ENCODE data around the gene PDS5A. TPM values are rescaled to one million over a fixed set of nuclear protein-coding genes. Genes with fewer than 3 reads are reported as not detected.
A peak's percentile ranks its signal among the peaks of the same experiment; 100 is the strongest.
"Not testable (repeated sequence)": the region's sequence is repeated elsewhere in the genome, so short reads cannot be mapped to it uniquely, and the experiment has no call there.

The PDS5A gene
- total RNA-seq, 1 donor from 2014 or later = 132 TPM

GRCh38 chr4:39998659-39999345 is 21.1 kb upstream of the PDS5A start:
- H3K27ac ChIP-seq = no peak overlapping the region
- Mint-ChIP-seq H3K4me3 (no peak overlapping the region), H3K36me3 (no peaks in the 10 kb centered on the region), H3K9me3 (no peaks in the 10 kb centered on the region), H3K4me1 (no peaks in the 10 kb centered on the region), H3K27me3 (ENCODE audit: insufficient read depth, low read depth) (peaks cover 5% of the 10 kb centered on the region), H3K27ac (no peak overlapping the region)
- no peak for TF ChIP-seq CTCF (IDR thresholded peaks at IDR 0.05)
- no peak for TF ChIP-seq EZH2 (IDR thresholded peaks at IDR 0.05)
- no peak for TF ChIP-seq EZH2phosphoT487 (IDR thresholded peaks at IDR 0.05)
- H3K4me1 ChIP-seq = no peaks in the 10 kb centered on the region
- H4K20me1 ChIP-seq (ENCODE audit: low read depth) = no peaks in the 10 kb centered on the region
- no peak overlapping the region for H3K4me2 ChIP-seq
- H3F3A ChIP-seq (ENCODE audit: low read depth) = peaks cover 7% of the 10 kb centered on the region
- H3K27me3 ChIP-seq = no peaks in the 10 kb centered on the region
- no peaks in the 10 kb centered on the region for H3K36me3 ChIP-seq
- no peak overlapping the region for H3K9ac ChIP-seq
- H3K79me2 ChIP-seq (ENCODE audit: low read depth) = no peaks in the 10 kb centered on the region
- H3K9me3 ChIP-seq (ENCODE audit: low read depth) = no peaks in the 10 kb centered on the region
- H3K4me3 ChIP-seq = no peak overlapping the region
- DNase-seq (ENCODE audit: low spot score) = peak; percentile 21
- no peak overlapping the region for H2AFZ ChIP-seq (replicated peaks)

GRCh38 chr4:39996811-39997210 is 19.1 kb upstream of the PDS5A start:
- Mint-ChIP-seq H3K9me3 (no peaks in the 10 kb centered on the region), H3K4me3 (no peak overlapping the region), H3K4me1 (no peaks in the 10 kb centered on the region), H3K36me3 (no peaks in the 10 kb centered on the region), H3K27me3 (ENCODE audit: insufficient read depth, low read depth) (peaks cover 4% of the 10 kb centered on the region), H3K27ac (no peak overlapping the region)
- no peak for DNase-seq (ENCODE audit: low spot score)
- no peaks in the 10 kb centered on the region for H3K4me1 ChIP-seq
- no peaks in the 10 kb centered on the region for H4K20me1 ChIP-seq (ENCODE audit: low read depth)
- peaks cover 7% of the 10 kb centered on the region for H3F3A ChIP-seq (ENCODE audit: low read depth)
- H3K36me3 ChIP-seq = no peaks in the 10 kb centered on the region
- H3K9me3 ChIP-seq (ENCODE audit: low read depth) = no peaks in the 10 kb centered on the region
- TF ChIP-seq CTCF (IDR thresholded peaks at IDR 0.05) (no peak), EZH2phosphoT487 (IDR thresholded peaks at IDR 0.05) (no peak), EZH2 (IDR thresholded peaks at IDR 0.05) (no peak)
- no peak overlapping the region for H3K4me3 ChIP-seq
- H3K79me2 ChIP-seq (ENCODE audit: low read depth) = no peaks in the 10 kb centered on the region
- no peaks in the 10 kb centered on the region for H3K27me3 ChIP-seq
- no peak overlapping the region for H2AFZ ChIP-seq (replicated peaks)
- no peak overlapping the region for H3K27ac ChIP-seq
- no peak overlapping the region for H3K9ac ChIP-seq
- no peak overlapping the region for H3K4me2 ChIP-seq

- Histone ChIP-seq H4K20me1 (ENCODE audit: low read depth) (no peaks in the 10 kb centered on the region), H3K79me2 (ENCODE audit: low read depth) (no peaks in the 10 kb centered on the region), H3K4me1 (no peaks in the 10 kb centered on the region), H3K9me3 (ENCODE audit: low read depth) (no peaks in the 10 kb centered on the region), H3K36me3 (no peaks in the 10 kb centered on the region), H2AFZ (replicated peaks) (no peak overlapping the region), H3K27ac (no peak overlapping the region), H3K9ac (no peak overlapping the region), H3K27me3 (no peaks in the 10 kb centered on the region), H3K4me2 (no peak overlapping the region), H3K4me3 (no peak overlapping the region), H3F3A (ENCODE audit: low read depth) (peaks cover 7% of the 10 kb centered on the region)
- H3K4me1 Mint-ChIP-seq = no peaks in the 10 kb centered on the region
- H3K27ac Mint-ChIP-seq = no peak overlapping the region
- DNase-seq (ENCODE audit: low spot score) = no peak
- no peaks in the 10 kb centered on the region for H3K27me3 Mint-ChIP-seq (ENCODE audit: insufficient read depth, low read depth)
- H3K36me3 Mint-ChIP-seq = no peaks in the 10 kb centered on the region
- no peaks in the 10 kb centered on the region for H3K9me3 Mint-ChIP-seq
- TF ChIP-seq CTCF (IDR thresholded peaks at IDR 0.05) (no peak), EZH2 (IDR thresholded peaks at IDR 0.05) (no peak), EZH2phosphoT487 (IDR thresholded peaks at IDR 0.05) (no peak)
- H3K4me3 Mint-ChIP-seq = no peak overlapping the region
Measured at GRCh38 chr4:39994406-39994805, 16.7 kb upstream of the PDS5A start.

- not testable (repeated sequence) for H3K4me3 Mint-ChIP-seq; H3K27ac ChIP-seq; H3K9ac ChIP-seq; H3K27me3 Mint-ChIP-seq (ENCODE audit: insufficient read depth, low read depth); H3K79me2 ChIP-seq (ENCODE audit: low read depth); H3K4me3 ChIP-seq; H3K36me3 Mint-ChIP-seq; H3K36me3 ChIP-seq; H3K27ac Mint-ChIP-seq; H2AFZ ChIP-seq (replicated peaks); DNase-seq (ENCODE audit: low spot score); H3K4me2 ChIP-seq; H4K20me1 ChIP-seq (ENCODE audit: low read depth); H3F3A ChIP-seq (ENCODE audit: low read depth); H3K9me3 ChIP-seq (ENCODE audit: low read depth); H3K27me3 ChIP-seq; H3K9me3 Mint-ChIP-seq; H3K4me1 ChIP-seq; H3K4me1 Mint-ChIP-seq
Measured at GRCh38 chr4:39989381-39989780, 11.7 kb upstream of the PDS5A start.

All from neural progenitor cell (in vitro differentiated cells).